ENCODE measurements around the gene DOCK9.

GRCh38 chr13:98798849-98799645 lies 178.8 kb downstream of the DOCK9 start:
- TF ChIP-seq, protein P1, sequence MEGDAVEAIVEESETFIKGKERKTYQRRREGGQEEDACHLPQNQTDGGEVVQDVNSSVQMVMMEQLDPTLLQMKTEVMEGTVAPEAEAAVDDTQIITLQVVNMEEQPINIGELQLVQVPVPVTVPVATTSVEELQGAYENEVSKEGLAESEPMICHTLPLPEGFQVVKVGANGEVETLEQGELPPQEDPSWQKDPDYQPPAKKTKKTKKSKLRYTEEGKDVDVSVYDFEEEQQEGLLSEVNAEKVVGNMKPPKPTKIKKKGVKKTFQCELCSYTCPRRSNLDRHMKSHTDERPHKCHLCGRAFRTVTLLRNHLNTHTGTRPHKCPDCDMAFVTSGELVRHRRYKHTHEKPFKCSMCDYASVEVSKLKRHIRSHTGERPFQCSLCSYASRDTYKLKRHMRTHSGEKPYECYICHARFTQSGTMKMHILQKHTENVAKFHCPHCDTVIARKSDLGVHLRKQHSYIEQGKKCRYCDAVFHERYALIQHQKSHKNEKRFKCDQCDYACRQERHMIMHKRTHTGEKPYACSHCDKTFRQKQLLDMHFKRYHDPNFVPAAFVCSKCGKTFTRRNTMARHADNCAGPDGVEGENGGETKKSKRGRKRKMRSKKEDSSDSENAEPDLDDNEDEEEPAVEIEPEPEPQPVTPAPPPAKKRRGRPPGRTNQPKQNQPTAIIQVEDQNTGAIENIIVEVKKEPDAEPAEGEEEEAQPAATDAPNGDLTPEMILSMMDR (conservative IDR thresholded peaks at IDR 0.05 in 1 of 2, IDR thresholded peaks at IDR 0.05 in 1 of 2; ENCODE audit: extremely low read depth in 1 of 2, insufficient read depth in 1 of 2, low read depth in 1 of 2, low read length in 2 of 2), result no peak
- no peak for TF ChIP-seq EZH2 (IDR thresholded peaks at IDR 0.05; ENCODE audit: borderline replicate concordance, low read length)

Data from mammary epithelial cell (primary cell).